HG02840 (cell line): ENCODE measurements around the gene ANKRD39.
"Not testable (repeated sequence)": the region's sequence is repeated elsewhere in the genome, so short reads cannot be mapped to it uniquely, and the experiment has no call there.

Experiments used
- ATAC-seq: cut with Tn5 transposase; IDR thresholded peaks from one replicate; pipeline ENCODE4 v1.9.1; 2021; ENCODE audit warnings: mild to moderate bottlenecking, moderate library complexity, moderate number of reproducible peaks; ENCODE audit not compliant: unreplicated experiment, low FRiP score

ANKRD39 gene, protein sequence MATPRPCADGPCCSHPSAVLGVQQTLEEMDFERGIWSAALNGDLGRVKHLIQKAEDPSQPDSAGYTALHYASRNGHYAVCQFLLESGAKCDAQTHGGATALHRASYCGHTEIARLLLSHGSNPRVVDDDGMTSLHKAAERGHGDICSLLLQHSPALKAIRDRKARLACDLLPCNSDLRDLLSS

DNA sequence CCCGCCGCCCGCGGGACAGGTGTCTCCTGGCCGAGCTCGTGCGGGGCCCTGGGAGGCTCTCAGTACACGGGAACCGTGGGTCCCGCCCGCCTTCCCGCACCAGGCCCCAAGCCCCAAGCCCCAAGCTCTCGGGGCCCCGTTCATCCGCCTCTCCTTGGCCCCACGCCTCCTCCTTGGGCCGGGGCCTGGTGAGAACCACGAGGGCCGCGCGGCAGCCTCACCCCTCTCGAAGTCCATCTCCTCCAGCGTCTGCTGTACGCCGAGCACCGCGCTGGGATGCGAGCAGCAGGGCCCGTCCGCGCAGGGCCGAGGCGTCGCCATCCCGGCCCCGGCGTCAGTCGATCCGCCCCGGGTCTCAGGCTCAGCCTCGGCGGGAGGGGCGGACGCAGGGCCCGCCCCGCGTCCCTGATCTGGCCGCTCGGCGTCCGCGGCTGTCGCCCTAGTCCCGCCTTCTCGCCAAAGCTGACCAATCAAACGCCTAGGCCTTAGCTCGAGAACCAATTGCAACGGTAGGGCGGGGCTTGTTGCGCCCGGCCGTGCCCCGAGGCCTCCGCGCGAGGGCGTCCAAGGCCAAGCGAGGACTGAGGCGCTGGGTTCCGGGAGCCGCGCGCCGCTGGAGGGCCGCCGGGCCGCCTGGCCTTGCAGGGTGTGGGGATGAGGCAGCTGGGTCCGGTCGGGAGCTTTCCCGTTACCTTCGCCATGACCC lies at the start of gene ANKRD39:
ANKRD39 (minus strand) TSS at position 350 of the 706 bp plus-strand sequence; CDS start at position 321, 29 bp downstream.
- peak; percentile 95 for ATAC-seq

DNA sequence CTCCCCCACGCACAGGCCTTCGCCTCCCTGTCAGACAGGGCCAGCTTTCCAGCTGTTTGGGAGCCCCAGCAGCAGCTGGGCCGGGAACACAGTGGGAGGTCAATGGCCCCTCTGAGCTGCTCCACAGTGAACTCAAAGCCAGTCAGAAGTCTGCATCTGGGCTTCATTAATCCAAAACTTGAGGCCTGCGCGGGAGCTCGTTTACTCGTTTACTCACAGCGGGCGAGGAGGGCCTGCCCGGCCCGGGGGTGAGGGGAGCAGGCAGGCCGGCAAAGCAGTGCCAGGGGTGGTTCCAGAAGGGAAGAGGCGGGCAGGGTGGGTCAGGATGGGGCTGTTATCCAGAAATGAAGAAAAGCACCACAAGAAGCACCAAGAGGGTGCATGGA lies 48.9 kb upstream of the ANKRD39 start:
- no peak for ATAC-seq

DNA sequence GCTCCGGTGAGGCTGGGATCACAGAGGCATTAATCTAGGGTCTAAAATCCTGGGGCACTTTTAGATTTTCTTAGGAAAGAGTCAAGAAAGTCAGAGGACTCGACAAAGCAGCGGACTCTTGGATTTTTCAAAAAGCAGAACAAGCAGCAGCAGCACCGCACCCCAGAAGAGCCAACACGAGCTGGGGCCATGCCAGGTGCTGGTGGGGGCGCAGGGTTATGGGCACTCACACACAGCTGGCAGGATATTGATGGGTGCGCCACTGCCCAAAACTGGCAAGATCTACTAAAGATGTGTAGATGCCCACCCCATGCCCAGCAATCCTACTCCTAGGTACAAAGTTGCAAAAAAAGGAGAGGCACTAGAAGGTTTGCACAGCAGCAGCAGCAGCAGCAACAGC lies 46.0 kb upstream of the ANKRD39 start:
- no peak for ATAC-seq

- ATAC-seq, result no peak
Measured at GRCh38 chr2:96903318-96903717, 45.5 kb upstream of the ANKRD39 start.

DNA sequence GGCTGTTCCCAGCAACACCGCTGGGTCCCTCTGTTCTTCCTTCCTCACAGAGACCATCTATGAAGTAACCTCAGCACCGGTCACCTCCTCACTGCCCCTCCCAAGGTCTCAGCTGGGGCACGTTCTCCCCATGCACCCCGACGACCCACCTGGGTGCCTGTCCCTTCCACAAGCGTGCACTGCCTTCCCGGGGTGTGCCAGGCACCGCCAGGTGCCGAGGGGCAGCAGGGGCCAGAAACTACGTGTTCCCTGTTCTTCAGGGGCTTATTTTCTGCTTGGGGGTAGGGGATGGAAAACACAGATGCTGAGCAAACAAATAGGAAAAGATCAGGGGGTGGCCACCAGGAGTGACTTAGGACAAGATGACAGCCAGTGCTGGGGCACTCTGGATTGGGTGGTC lies 42.4 kb upstream of the ANKRD39 start:
- ATAC-seq, result no peak

- no peak for ATAC-seq
Measured at GRCh38 chr2:96899413-96899741, 41.6 kb upstream of the ANKRD39 start.

DNA sequence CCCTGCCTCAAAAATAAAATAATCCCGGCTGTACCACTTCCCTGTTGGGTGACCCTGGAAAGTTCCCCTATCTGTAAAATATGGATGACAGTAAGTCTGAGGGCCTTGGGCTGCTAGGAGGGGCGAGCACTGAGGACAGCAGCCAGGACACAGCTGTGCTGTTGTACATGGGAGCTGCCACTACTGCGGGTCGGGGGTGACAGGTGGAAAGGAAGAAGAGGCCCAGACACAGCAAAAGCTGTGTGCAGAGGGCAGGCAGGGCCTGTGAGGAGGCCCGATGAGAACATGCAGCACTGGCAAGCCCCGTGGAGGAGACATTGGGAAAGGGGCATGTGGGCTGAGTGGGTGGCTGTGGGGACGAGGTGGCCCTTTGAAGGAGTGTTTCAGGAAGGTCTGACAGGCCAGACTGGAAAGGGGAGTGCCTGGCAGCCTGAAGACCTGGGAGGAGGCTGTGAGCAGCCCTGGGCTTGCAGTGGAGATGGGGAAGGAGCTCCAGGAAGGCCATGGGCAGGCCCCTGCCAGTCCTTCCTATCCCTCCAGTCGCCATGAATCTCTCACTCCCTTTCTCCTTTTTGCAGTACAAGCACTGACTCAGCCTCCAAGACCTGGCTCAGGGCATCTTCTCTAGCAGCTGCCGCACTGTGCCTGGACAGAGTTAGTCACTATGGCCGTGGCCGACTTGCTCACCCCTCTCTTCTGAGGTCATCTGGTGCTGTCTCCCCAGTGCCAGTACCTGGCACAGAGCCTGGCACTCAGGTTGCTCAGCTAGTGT lies 41.0 kb upstream of the ANKRD39 start:
- ATAC-seq, result no peak

DNA sequence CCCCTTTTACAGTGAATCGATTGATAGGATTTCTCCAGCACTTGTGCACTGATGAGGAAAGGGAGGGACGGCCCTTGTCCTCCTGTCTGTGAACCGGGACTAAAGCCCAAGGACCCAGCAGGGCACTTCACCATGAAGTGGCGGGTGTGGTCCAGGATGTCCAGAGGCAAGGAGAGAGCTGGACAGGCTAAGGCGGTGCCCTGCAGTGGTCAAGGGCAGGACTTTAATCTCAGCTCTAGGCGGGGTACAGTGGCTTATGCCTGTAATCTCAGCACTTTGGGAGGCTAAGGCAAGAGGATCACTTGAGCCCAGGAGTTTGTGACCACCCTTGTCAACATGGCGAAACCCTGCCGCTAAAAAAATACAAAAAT lies 40.3 kb upstream of the ANKRD39 start:
- no peak for ATAC-seq

GRCh38 chr2:96897491-96898134 lies 39.8 kb upstream of the ANKRD39 start:
- no peak for ATAC-seq

DNA sequence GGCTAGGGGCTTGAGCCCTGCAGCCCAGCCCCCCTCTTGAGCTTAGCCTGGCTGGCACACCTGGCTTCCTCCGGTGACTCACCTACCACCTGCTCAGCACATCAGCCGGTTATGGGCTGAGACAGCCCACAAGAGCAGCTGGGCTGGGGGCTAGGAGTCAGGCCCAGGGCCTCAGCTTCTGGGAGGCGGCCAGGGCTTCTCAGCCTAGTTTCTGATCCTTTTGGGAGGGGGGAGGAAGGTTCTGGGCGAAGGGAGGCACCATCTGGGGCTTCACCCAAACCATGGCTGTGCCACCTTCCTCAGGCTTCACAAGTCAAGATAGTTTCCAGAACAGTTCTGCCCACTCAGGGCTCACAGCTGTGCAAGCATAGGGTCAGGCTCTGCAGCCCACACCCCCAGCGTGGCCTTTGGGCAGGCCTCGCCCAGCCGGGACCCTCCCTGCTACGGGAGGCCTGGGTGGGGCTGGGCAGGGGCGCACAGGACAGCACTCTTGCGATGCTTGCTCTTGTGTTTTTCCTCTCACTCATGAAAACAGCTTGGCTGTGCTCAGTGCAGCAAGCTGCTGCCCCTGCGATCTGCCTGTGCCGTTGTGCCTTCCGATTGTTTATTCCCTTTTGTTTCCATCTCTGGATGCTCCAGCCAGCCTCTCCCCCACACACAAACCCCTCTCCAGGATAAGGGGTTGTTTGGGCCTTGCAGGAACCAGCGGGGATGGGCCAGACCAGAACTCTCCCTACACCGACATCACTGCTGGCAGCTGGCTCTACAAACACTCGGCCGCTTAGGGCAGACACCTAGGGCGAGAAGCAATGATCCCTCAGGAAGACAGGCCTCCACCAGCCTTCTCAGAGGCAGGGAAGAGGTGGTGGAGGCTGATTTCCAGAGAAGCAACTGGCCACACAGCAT lies 38.2 kb upstream of the ANKRD39 start:
- no peak for ATAC-seq

- no peak for ATAC-seq
Measured at GRCh38 chr2:96895032-96895745, 37.4 kb upstream of the ANKRD39 start.

GRCh38 chr2:96894151-96894531 lies 36.3 kb upstream of the ANKRD39 start:
- ATAC-seq, result no peak

- ATAC-seq, result no peak
Measured at GRCh38 chr2:96893289-96894150, 35.7 kb upstream of the ANKRD39 start.

DNA sequence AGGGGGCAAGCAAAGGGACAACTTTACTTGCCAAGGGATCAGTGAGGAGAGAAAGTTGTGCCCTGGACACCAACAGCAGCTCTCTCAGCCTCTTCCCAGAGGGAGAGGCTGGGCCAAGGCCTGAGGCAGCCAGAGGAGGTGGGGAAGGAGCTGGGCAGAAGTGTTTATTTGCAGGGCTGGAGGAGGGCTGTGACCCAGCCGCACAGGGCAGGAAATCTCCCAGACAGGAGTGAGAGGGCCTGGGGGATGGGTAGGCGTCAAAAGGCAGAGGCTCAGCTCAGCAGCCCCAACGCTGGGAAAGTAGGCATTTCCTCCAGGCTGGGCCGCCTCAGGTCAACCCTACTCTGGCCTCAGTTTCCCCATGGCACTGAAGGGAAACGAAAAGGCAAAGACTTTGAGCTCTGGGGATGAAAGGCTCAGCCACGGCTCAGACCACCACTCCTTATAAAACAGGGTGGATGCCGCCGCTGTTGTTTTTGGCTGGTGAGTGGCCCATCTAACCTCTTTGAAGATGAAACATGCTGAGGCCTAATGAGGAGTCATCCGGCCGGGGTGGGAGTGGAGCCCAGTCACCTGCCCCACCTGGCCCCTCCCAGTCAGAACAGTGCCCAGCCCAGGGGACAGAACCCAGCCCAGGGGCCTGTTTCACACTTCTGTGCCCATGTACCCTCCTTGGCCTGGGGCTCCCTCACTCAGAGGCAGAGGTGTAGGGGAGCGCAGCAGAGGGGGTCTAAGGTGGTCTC lies 33.9 kb upstream of the ANKRD39 start:
- ATAC-seq, result no peak

DNA sequence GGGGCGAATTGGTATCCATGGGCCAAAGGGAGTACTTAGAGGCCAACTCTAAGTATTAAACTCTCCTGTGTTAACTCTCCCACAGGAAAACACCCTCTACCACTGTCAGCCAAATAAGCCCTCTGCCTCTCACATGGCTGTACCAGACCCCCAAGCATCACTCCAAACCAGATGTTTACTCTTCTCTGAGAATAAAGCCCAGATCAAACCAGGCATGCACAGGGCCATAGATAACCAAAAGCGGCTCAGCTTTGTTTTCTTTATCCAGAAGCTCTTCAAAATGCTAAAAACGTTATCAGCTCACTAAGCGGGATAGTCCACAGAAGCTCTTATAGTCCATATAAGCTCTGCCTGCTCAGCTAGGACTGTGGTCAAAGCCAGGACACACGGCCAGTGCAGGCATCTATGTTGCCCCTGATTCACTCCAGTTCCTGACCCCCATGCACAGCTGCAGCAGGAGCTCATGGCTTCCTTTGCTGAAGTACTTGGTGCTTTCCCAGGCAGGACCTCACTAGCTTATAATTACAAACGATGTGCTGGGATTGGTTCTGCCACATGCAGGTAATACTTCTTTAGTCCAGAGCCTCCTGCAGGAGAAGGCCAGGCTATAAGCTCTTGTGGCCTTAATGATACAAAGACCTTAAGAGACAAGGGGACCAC lies 33.0 kb upstream of the ANKRD39 start:
- ATAC-seq, result no peak

DNA sequence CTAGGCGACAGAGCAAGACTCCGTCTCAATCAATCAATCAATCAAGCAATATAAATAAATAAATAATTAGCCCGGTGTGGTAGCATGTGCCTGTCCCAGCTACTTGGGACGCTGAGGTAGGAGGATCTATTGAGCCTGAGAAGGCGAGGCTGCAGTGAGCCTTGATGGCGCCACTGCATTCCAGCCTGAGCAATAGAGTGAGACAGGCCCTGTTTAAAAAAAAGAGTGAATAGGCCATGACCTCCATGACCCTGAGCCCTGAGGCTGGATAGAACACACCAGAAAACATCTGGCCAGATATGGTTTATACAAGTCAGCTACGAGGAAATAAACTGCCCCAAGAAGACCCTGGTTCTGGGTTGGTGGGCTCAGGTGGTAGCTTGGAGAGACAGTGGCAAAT lies 32.4 kb upstream of the ANKRD39 start:
- ATAC-seq, result no peak

DNA sequence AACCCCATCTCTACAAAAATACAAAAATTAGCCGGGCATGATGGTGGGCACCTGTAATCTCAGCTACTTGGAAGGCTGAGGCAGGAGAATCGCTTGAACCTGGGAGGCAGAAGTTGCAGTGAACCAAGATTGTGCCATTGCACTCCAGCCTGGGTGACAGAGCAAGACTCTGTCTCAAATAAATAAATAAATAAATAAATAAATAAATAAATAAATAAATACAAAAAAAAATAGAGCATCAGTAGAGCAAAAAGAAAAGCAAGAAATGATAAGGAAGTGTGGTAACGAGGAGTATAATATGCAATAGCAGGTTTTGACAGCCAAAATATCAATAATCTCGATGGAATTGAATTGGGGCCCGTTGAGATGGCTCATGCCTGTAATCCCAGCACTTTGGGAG lies 31.7 kb upstream of the ANKRD39 start:
- ATAC-seq, result not testable (repeated sequence)
